Measurements from ENCODE around the gene PARD3.

- no peak for TF ChIP-seq CTCF (IDR thresholded peaks at IDR 0.05 in 2 of 3, conservative IDR thresholded peaks at IDR 0.05 in 1 of 3; ENCODE audit: borderline replicate concordance in 1 of 3, insufficient read depth in 1 of 3, low read depth in 2 of 3, low read length in 2 of 3)
- no peak for TF ChIP-seq REST (IDR thresholded peaks at IDR 0.05; ENCODE audit: low read depth)
- TF ChIP-seq POLR2A (IDR thresholded peaks at IDR 0.05; ENCODE audit: borderline replicate concordance, extremely low read depth, insufficient read depth, insufficient read length), result no peak
- no peak for TF ChIP-seq SIN3A (IDR thresholded peaks at IDR 0.05; ENCODE audit: low read depth)
- TF ChIP-seq ZBTB33 (IDR thresholded peaks at IDR 0.05; ENCODE audit: extremely low read depth, insufficient replicate concordance, low read length), result no peak
- TF ChIP-seq RAD21 (IDR thresholded peaks at IDR 0.05; ENCODE audit: low read depth), result no peak
- no peak for TF ChIP-seq POLR2AphosphoS5 (IDR thresholded peaks at IDR 0.05; ENCODE audit: low read depth, low read length)
- TF ChIP-seq MAX (IDR thresholded peaks at IDR 0.05), result no peak
- no peak for TF ChIP-seq ATF3 (IDR thresholded peaks at IDR 0.05)
These were observed 394.3 kb downstream of the PARD3 start for GRCh38 chr10:34420795-34421194.

Data from HCT116 (cell line).